CD4-positive, alpha-beta T cell treated with Interleukin-21 for 1 hour (primary cell): ENCODE results near the gene DLEC1.

Source experiments
- DNase-seq: peaks from one replicate; pipeline ENCODE4 v3.0.0-alpha.2; 2020

The DLEC1 gene

GRCh38 chr3:38002940-38003339 is 36.1 kb upstream of the DLEC1 start:
- no peak for DNase-seq

- peak; percentile 65 for DNase-seq
Observed at GRCh38 chr3:38003371-38003816, 35.6 kb upstream of the DLEC1 start.

- DNase-seq, result no peak
Observed at GRCh38 chr3:38003817-38004414, 35.1 kb upstream of the DLEC1 start.

GRCh38 chr3:38004415-38005075 is 34.5 kb upstream of the DLEC1 start:
- peak; percentile 64 for DNase-seq

GRCh38 chr3:38005076-38006020 is 33.7 kb upstream of the DLEC1 start:
- no peak for DNase-seq

- no peak for DNase-seq
Observed at GRCh38 chr3:38006031-38006430, 33.0 kb upstream of the DLEC1 start.

- no peak for DNase-seq
Observed at GRCh38 chr3:38006445-38006995, 32.5 kb upstream of the DLEC1 start.

- DNase-seq, result no peak
Observed at GRCh38 chr3:38007754-38008090, 31.3 kb upstream of the DLEC1 start.

GRCh38 chr3:38008191-38008701 is 30.8 kb upstream of the DLEC1 start:
- DNase-seq, result no peak

GRCh38 chr3:38008971-38009580 is 29.9 kb upstream of the DLEC1 start:
- DNase-seq, result no peak

- no peak for DNase-seq
Observed at GRCh38 chr3:38009807-38010591, 29.0 kb upstream of the DLEC1 start.

GRCh38 chr3:38011111-38011510 is 27.9 kb upstream of the DLEC1 start:
- DNase-seq, result no peak

GRCh38 chr3:38015485-38015884 is 23.5 kb upstream of the DLEC1 start:
- DNase-seq, result no peak

GRCh38 chr3:38015984-38016383 is 23.0 kb upstream of the DLEC1 start:
- no peak for DNase-seq

- no peak for DNase-seq
Observed at GRCh38 chr3:38016410-38016809, 22.6 kb upstream of the DLEC1 start.

GRCh38 chr3:38016847-38017444 is 22.1 kb upstream of the DLEC1 start:
- DNase-seq, result no peak

GRCh38 chr3:38017445-38018295 is 21.3 kb upstream of the DLEC1 start:
- DNase-seq, result no peak

- DNase-seq, result no peak
Observed at GRCh38 chr3:38018296-38019266, 20.4 kb upstream of the DLEC1 start.

GRCh38 chr3:38019658-38020341 is 19.2 kb upstream of the DLEC1 start:
- no peak for DNase-seq
